A549 (cell line): ENCODE measurements around the gene PPP1R12B.

Experiments used
- EP300 ChIP-seq, 2 experiments: fragments of >200 bp; sonication (Bioruptor Twin); formaldehyde crosslinking; IDR thresholded peaks; 2 replicates in 1 of 2; 3 replicates in 1 of 2; pipeline ENCODE4 v1.6.1; 2016 to 2017
- JUN ChIP-seq, 2 experiments: fragments of >200 bp; sonication (Bioruptor Twin); formaldehyde crosslinking; IDR thresholded peaks; 2 replicates in 1 of 2; 3 replicates in 1 of 2; pipeline ENCODE4 v1.6.1; 2016 to 2017
- MAZ ChIP-seq: fragments of 150-350 bp; IDR thresholded peaks from 2 replicates; pipeline ENCODE4 v1.6.1; 2014; ENCODE audit warnings: antibody characterized with exemption, low read depth, low read length, borderline replicate concordance
- POLR2A ChIP-seq: IDR thresholded peaks from 2 replicates; pipeline ENCODE4 v1.6.1; 2012; ENCODE audit warnings: mild to moderate bottlenecking, low read length
- POLR2AphosphoS2 ChIP-seq: conservative IDR thresholded peaks from 2 replicates; pipeline ENCODE4 v1.6.1; 2012; ENCODE audit warnings: low read length, improper control_type of control experiment, inconsistent platforms
- RCOR1 ChIP-seq: fragments of 150-350 bp; IDR thresholded peaks from 2 replicates; pipeline ENCODE4 v1.6.1; 2014; ENCODE audit warnings: antibody characterized with exemption, low read length, low read depth
- RFX5 ChIP-seq: fragments of 450-650 bp; IDR thresholded peaks from 2 replicates; pipeline ENCODE4 v1.7.1; 2014; ENCODE audit warnings: antibody characterized with exemption, mild to moderate bottlenecking, moderate library complexity
- ZFP36 ChIP-seq: fragments of 450-650 bp; IDR thresholded peaks from 2 replicates; pipeline ENCODE4 v1.6.1; 2014; ENCODE audit warnings: borderline replicate concordance; ENCODE audit not compliant: partially characterized antibody
- TF ChIP-seq, protein P1 (sequence below): fragments of >200 bp; sonication (Bioruptor Twin); formaldehyde crosslinking; IDR thresholded peaks from 3 replicates; pipeline ENCODE4 v1.5.1; 2016
- TF ChIP-seq, protein P2 (sequence below): fragments of 250-450 bp; sonication (Bioruptor Pico); IDR thresholded peaks from 2 replicates; pipeline ENCODE4 v1.5.0; 2021; ENCODE audit warnings: mild to moderate bottlenecking, moderate library complexity, borderline replicate concordance

DNA sequence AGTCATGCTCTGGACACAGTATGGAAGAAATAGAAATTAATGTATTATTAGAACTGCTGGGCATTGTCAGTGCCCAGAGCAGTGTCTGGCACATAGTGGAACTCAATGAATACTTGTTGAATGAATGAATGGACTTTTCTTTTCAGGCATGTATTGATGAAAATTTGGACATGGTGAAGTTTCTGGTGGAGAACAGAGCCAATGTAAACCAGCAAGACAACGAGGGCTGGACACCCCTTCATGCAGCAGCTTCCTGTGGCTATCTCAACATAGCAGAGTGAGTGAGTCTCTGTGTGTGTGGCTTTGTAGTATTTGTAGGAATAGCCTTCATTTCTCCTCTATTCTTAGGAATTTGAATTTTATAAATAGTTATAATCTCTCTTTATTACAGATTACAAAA, 68.1 kb downstream of the PPP1R12B start:
- TF ChIP-seq RCOR1 (no peak), EP300 (IDR thresholded peaks at IDR 0.05) (no peak), POLR2AphosphoS2 (no peak), POLR2A (no peak), JUN (IDR thresholded peaks at IDR 0.05) (no peak), RFX5 (no peak), MAZ (no peak), ZFP36 (no peak)
- TF ChIP-seq, protein P1, sequence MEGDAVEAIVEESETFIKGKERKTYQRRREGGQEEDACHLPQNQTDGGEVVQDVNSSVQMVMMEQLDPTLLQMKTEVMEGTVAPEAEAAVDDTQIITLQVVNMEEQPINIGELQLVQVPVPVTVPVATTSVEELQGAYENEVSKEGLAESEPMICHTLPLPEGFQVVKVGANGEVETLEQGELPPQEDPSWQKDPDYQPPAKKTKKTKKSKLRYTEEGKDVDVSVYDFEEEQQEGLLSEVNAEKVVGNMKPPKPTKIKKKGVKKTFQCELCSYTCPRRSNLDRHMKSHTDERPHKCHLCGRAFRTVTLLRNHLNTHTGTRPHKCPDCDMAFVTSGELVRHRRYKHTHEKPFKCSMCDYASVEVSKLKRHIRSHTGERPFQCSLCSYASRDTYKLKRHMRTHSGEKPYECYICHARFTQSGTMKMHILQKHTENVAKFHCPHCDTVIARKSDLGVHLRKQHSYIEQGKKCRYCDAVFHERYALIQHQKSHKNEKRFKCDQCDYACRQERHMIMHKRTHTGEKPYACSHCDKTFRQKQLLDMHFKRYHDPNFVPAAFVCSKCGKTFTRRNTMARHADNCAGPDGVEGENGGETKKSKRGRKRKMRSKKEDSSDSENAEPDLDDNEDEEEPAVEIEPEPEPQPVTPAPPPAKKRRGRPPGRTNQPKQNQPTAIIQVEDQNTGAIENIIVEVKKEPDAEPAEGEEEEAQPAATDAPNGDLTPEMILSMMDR: no peak
- TF ChIP-seq, protein P2, sequence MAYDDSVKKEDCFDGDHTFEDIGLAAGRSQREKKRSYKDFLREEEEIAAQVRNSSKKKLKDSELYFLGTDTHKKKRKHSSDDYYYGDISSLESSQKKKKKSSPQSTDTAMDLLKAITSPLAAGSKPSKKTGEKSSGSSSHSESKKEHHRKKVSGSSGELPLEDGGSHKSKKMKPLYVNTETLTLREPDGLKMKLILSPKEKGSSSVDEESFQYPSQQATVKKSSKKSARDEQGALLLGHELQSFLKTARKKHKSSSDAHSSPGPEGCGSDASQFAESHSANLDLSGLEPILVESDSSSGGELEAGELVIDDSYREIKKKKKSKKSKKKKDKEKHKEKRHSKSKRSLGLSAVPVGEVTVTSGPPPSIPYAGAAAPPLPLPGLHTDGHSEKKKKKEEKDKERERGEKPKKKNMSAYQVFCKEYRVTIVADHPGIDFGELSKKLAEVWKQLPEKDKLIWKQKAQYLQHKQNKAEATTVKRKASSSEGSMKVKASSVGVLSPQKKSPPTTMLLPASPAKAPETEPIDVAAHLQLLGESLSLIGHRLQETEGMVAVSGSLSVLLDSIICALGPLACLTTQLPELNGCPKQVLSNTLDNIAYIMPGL (CRISPR knock-in tag): no peak
